Adrenal gland (tissue), 12 donors: ENCODE results near the gene LAMC3. TPM values are rescaled to one million over a fixed set of nuclear protein-coding genes. Genes with fewer than 3 reads are reported as not detected.

ENCODE experiments used
- DNase-seq, 7 donors: peaks; one replicate each; pipeline ENCODE4 v3.0.0-alpha.2; 2019 to 2020
- H3K27ac ChIP-seq, 5 donors: fragments of 200-600 bp; sonication (generic) in 4 of 5; 1 replicate in 3 of 5; 2 replicates in 2 of 5; pipeline versions ENCODE4 v1.5.1 to v1.8.0; 2016 to 2020; ENCODE audit warnings: mild to moderate bottlenecking in 1 of 5
- H3K27me3 ChIP-seq: fragments of 200-600 bp; 2 replicates; pipeline ENCODE4 v1.8.0; 2021
- H3K36me3 ChIP-seq, 2 donors: fragments of 200-600 bp; replicated peaks in 1 of 2; 1 replicate in 1 of 2; 2 replicates in 1 of 2; pipeline versions ENCODE4 v1.5.1 to v1.8.0; 2018 to 2022
- H3K4me1 ChIP-seq, 2 donors: fragments of 200-600 bp; replicated peaks in 1 of 2; 1 replicate in 1 of 2; 2 replicates in 1 of 2; pipeline versions ENCODE4 v1.5.1 to v1.8.0; 2018 to 2021
- H3K4me3 ChIP-seq, 4 donors: fragments of 200-600 bp; sonication (generic) in 3 of 4; one replicate each; pipeline ENCODE4 v1.5.1; 2016 to 2018
- H3K9me3 ChIP-seq, 3 donors: fragments of 200-600 bp; sonication (generic) in 1 of 3; replicated peaks in 1 of 3; 1 replicate in 2 of 3; 2 replicates in 1 of 3; pipeline versions ENCODE4 v1.5.1 to v1.8.0; 2016 to 2021
- POLR2A ChIP-seq, 2 donors: fragments of 450-650 bp; IDR thresholded peaks; one replicate each; pipeline ENCODE4 v1.6.1; 2017; ENCODE audit warnings: antibody characterized with exemption in 2 of 2, mild to moderate bottlenecking in 2 of 2, moderate library complexity in 1 of 2
- WGBS, 4 donors: extraction: QIAGEN DNeasy Blood & Tissue Kit in 2 of 4; methylation state at CpG; one replicate each; pipeline versions ENCODE4 v1.1.5 to v1.1.7; 2013 to 2017; 5-methylcytosine and 5-hydroxymethylcytosine counted together
- intact Hi-C, 2 donors: fragments of 100-400 bp; cut with DNase I; formaldehyde crosslinking; loops; one replicate each; pipeline versions ENCODE4 v1.14.1 to v1.15.0; 2022 to 2023
- polyA plus RNA-seq, 3 donors: library from polyadenylated mRNA; stranded (reverse); fragments of 200-250 nt in 2 of 3; fragments of 350-450 nt in 1 of 3; fragmentation: Illumina TruSeq in 1 of 3; extraction: RNeasy Lipid Tissue Mini Kit (QIAGEN cat#74804) in 1 of 3; gene quantifications; one replicate each; pipeline ENCODE4 v1.2.3, GENCODE V29; 2013 to 2014
- total RNA-seq, 9 donors: library from RNA; depleted of rRNA in 4 of 9; stranded (reverse); fragments of >200 nt in 4 of 9; fragments of 120-200 nt in 1 of 9; fragmentation: NEBNext Ultra II Directional in 1 of 9; extraction: Animal tissue kit (Norgen Biotek cat#: 25700) in 1 of 9; gene quantifications; one replicate each; pipeline versions ENCODE4 v1.1.0 to v1.2.4, GENCODE V29; 2013 to 2023
- TF ChIP-seq, protein P1 (sequence below), 6 experiments: fragments of 450-650 bp in 4 of 6; fragments of 200-600 bp in 2 of 6; sonication (generic) in 1 of 6; IDR thresholded peaks; 1 replicate in 5 of 6; 2 replicates in 1 of 6; pipeline versions ENCODE4 v1.5.1 to v1.8.0; 2016 to 2021; ENCODE audit warnings: antibody characterized with exemption in 6 of 6, mild to moderate bottlenecking in 2 of 6, moderate library complexity in 1 of 6
- donor health status: healthy with polysubstance abuse.
- donor health status: Bipolar disorder and iron deficiency.
- donor health status: DM: yes; HTN: yes; CAD: no.
- donor health status: DM: no; HTN: no; CAD: no.
- donor health status: DM: no; HTN: no; CAD: no.
- donor health status: DM: yes; HTN: yes; CAD: no.

LAMC3 gene
- total and polyA plus RNA-seq, 12 donors: 3.3 to 125 (median 49.7) TPM

GRCh38 chr9:131068076-131068816 is 59.3 kb downstream of the LAMC3 start:
- no peaks in the 10 kb centered on the region for H3K27me3 ChIP-seq
- no peak for TF ChIP-seq POLR2A (IDR thresholded peaks at IDR 0.05)
- no peak for DNase-seq
- H3K4me3 ChIP-seq: no peak overlapping the region
- no peak overlapping the region for H3K27ac ChIP-seq
- no peaks in the 10 kb centered on the region for H3K4me1 ChIP-seq
- no peaks in the 10 kb centered on the region for H3K36me3 ChIP-seq
- no peaks in the 10 kb centered on the region for H3K9me3 ChIP-seq
- intact Hi-C loops: loop anchor here in 1 of 2 donors (10.0 kb wide), 1 partner anchor 267 kb away; no protein-coding TSS in a partner anchor
- 68 to 75% (median 69%) methylated on average over 5 to 14 of the region's 14 CpGs for WGBS, 4 donors

DNA sequence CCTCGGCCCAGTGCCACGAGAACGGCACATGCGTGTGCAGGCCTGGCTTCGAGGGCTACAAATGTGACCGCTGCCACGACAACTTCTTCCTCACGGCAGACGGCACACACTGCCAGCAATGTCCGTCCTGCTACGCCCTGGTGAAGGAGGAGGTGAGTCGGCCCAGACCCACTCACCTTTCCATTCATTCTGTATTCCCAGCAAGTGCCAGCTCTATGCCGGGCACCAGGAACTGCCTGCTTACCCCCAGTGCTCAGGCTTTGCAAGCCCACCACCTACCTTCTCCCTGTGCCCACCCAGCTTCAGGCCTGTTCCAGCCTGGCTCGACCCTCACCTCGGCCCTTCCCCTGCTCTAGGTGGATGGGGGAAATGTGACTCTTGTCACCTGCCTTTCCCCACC is 60.7 kb downstream of the LAMC3 start:
- H3K36me3 ChIP-seq: no peaks in the 10 kb centered on the region
- TF ChIP-seq, protein P1, sequence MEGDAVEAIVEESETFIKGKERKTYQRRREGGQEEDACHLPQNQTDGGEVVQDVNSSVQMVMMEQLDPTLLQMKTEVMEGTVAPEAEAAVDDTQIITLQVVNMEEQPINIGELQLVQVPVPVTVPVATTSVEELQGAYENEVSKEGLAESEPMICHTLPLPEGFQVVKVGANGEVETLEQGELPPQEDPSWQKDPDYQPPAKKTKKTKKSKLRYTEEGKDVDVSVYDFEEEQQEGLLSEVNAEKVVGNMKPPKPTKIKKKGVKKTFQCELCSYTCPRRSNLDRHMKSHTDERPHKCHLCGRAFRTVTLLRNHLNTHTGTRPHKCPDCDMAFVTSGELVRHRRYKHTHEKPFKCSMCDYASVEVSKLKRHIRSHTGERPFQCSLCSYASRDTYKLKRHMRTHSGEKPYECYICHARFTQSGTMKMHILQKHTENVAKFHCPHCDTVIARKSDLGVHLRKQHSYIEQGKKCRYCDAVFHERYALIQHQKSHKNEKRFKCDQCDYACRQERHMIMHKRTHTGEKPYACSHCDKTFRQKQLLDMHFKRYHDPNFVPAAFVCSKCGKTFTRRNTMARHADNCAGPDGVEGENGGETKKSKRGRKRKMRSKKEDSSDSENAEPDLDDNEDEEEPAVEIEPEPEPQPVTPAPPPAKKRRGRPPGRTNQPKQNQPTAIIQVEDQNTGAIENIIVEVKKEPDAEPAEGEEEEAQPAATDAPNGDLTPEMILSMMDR (IDR thresholded peaks at IDR 0.05): no peak
- no peak for TF ChIP-seq POLR2A (IDR thresholded peaks at IDR 0.05)
- H3K27me3 ChIP-seq: no peaks in the 10 kb centered on the region
- intact Hi-C loops: loop anchor here in 1 of 2 donors (10.0 kb wide), 1 partner anchor 265 kb away; no protein-coding TSS in a partner anchor
- no peaks in the 10 kb centered on the region for H3K4me1 ChIP-seq
- no peak for DNase-seq
- H3K27ac ChIP-seq: no peak overlapping the region
- H3K4me3 ChIP-seq: no peak overlapping the region
- 90 to 93% (median 92%) methylated on average over 9 to 15 of the region's 15 CpGs for WGBS, 4 donors
- no peaks in the 10 kb centered on the region for H3K9me3 ChIP-seq

GRCh38 chr9:131072107-131072870 is 63.3 kb downstream of the LAMC3 start:
- H3K4me1 ChIP-seq: no peaks in the 10 kb centered on the region
- no peaks in the 10 kb centered on the region for H3K9me3 ChIP-seq
- no peak for TF ChIP-seq POLR2A (IDR thresholded peaks at IDR 0.05)
- TF ChIP-seq, protein P1 (IDR thresholded peaks at IDR 0.05): no peak
- no peak overlapping the region for H3K4me3 ChIP-seq
- intact Hi-C loops: no loop called here
- no peaks in the 10 kb centered on the region for H3K36me3 ChIP-seq
- 84 to 94% (median 89%) methylated on average over 2 to 16 of the region's 16 CpGs for WGBS, 4 donors
- no peak for DNase-seq
- H3K27ac ChIP-seq: no peak overlapping the region
- H3K27me3 ChIP-seq: no peaks in the 10 kb centered on the region

GRCh38 chr9:131072871-131073237 is 63.9 kb downstream of the LAMC3 start:
- Histone ChIP-seq H3K27ac (no peak overlapping the region), H3K27me3 (no peaks in the 10 kb centered on the region), H3K4me3 (no peak overlapping the region), H3K9me3 (no peaks in the 10 kb centered on the region), H3K4me1 (no peaks in the 10 kb centered on the region), H3K36me3 (no peaks in the 10 kb centered on the region)
- TF ChIP-seq POLR2A (IDR thresholded peaks at IDR 0.05): no peak
- TF ChIP-seq, protein P1 (IDR thresholded peaks at IDR 0.05): no peak
- DNase-seq: no peak
- intact Hi-C loops: no loop called here
- 74 to 90% (median 87%) methylated on average over 4 to 9 of the region's 9 CpGs for WGBS, 4 donors
